OCI-LY7 (cell line): ENCODE data around the gene JAK1.

Experiments
- CTCF ChIP-seq: fragments of 200-600 bp; sonication (generic); conservative IDR thresholded peaks from 2 replicates; pipeline ENCODE4 v1.5.1; 2014; ENCODE audit warnings: mild to moderate bottlenecking, antibody characterized with exemption, low read length, moderate library complexity, mixed read lengths
- EZH2phosphoT487 ChIP-seq: fragments of 200-600 bp; sonication (generic); IDR thresholded peaks from 2 replicates; pipeline ENCODE4 v1.6.1; 2018; ENCODE audit warnings: low read depth, borderline replicate concordance, mild to moderate bottlenecking, mixed run types, antibody characterized with exemption, low read length, moderate library complexity, mixed read lengths

- no peak for TF ChIP-seq CTCF
- TF ChIP-seq EZH2phosphoT487 = no peak
These were observed 80.7 kb downstream of the JAK1 start for GRCh38 chr1:64885648-64886047.
